K562 (cell line): Measurements from ENCODE around the gene SRGN. TPM values are rescaled to one million over a fixed set of nuclear protein-coding genes. Genes with fewer than 3 reads are reported as not detected.

ENCODE experiments used
- ATAC-seq: fragments of 200-7000 bp; cut with Tn5 transposase; 3 replicates; pipeline ENCODE4 v1.9.1; 2020; ENCODE audit warnings: moderate library complexity
- BruUV-seq: library from RNA; stranded (reverse); fragments of 400-500 nt; replicated peaks from 2 replicates; lab custom pipeline; 2021; lab: Mats Ljungman, UMichigan
- CTCF ChIA-PET: fragments of 300-600 bp; formaldehyde crosslinking; extraction: SDS; loops from one replicate; lab custom pipeline; 2021; ENCODE audit warnings: low intra/inter-chr PET ratio; lab: Yijun Ruan, JAX
- POLR2A ChIA-PET: fragments of 300-600, 350-650 bp; sonication (Branson Sonifier 250); formaldehyde crosslinking; extraction: SDS; loops from one replicate; lab custom pipeline; 2021; ENCODE audit warnings: antibody characterized with exemption, inconsistent platforms; lab: Yijun Ruan, JAX
- DNase-seq, 4 experiments: peaks; one replicate each; pipeline versions ENCODE4 v3.0.0 to v3.0.0-alpha.2; 2011 to 2018; ENCODE audit warnings: low spot score in 3 of 4, mixed read lengths in 3 of 4; ENCODE audit errors: extremely low read depth in 1 of 4
- FAIRE-seq: peaks from 2 replicates; lab custom pipeline; 2011; peaks lifted over from hg19 to GRCh38; lab: Jason Lieb, UNC
- H2AFZ ChIP-seq: 2 replicates; pipeline ENCODE4 v1.6.0; 2011; ENCODE audit warnings: low read depth, low read length, control low read depth, inconsistent platforms
- H3K27ac ChIP-seq: fragments of 200-600 bp; 3 replicates; pipeline ENCODE4 v1.8.0; 2011; ENCODE audit warnings: low read depth, mild to moderate bottlenecking, control low read depth, inconsistent platforms, low read length, moderate library complexity, mixed read lengths; ENCODE audit errors: extremely low read depth
- H3K27me3 ChIP-seq, 2 experiments: fragments of 300-600 bp in 1 of 2; 2 replicates in 1 of 2; 3 replicates in 1 of 2; pipeline versions ENCODE4 v1.6.0 to v1.8.0; 2011; ENCODE audit warnings: inconsistent platforms in 2 of 2, low read length in 2 of 2, mild to moderate bottlenecking in 1 of 2, mixed read lengths in 1 of 2, moderate library complexity in 1 of 2; ENCODE audit not compliant: control insufficient read depth in 2 of 2, insufficient read depth in 2 of 2
- H3K36me3 ChIP-seq: fragments of 300-600 bp; 3 replicates; pipeline ENCODE4 v1.8.0; 2011; ENCODE audit warnings: mild to moderate bottlenecking, low read length, inconsistent platforms; ENCODE audit not compliant: control insufficient read depth, insufficient read depth
- H3K4me1 ChIP-seq, 2 experiments: fragments of 200-600 bp in 1 of 2; replicated peaks in 1 of 2; 2 replicates in 1 of 2; 3 replicates in 1 of 2; pipeline versions ENCODE4 v1.5.1 to v1.8.0; 2011; ENCODE audit warnings: inconsistent platforms in 2 of 2, low read length in 2 of 2, mild to moderate bottlenecking in 1 of 2, mixed read lengths in 1 of 2, moderate library complexity in 1 of 2; ENCODE audit not compliant: control insufficient read depth in 2 of 2, insufficient read depth in 2 of 2
- H3K4me2 ChIP-seq: 2 replicates; pipeline ENCODE4 v1.6.1; 2011; ENCODE audit warnings: low read length, control low read depth, inconsistent platforms, mixed read lengths; ENCODE audit not compliant: insufficient read depth
- H3K4me3 ChIP-seq: fragments of 200-600 bp; sonication (generic), shearing (Covaris generic); 2 replicates; pipeline ENCODE4 v1.5.1; 2016; ENCODE audit warnings: control low read depth, inconsistent platforms
- H3K79me2 ChIP-seq: fragments of 200-600 bp; 3 replicates; pipeline ENCODE4 v1.8.0; 2011; ENCODE audit warnings: low read length, inconsistent platforms; ENCODE audit not compliant: control insufficient read depth, insufficient read depth
- H3K9ac ChIP-seq, 2 experiments: 2 replicates each; pipeline versions ENCODE4 v1.6.0 to v1.6.1; 2011; ENCODE audit warnings: low read depth in 2 of 2, low read length in 2 of 2, control low read depth in 1 of 2, inconsistent platforms in 1 of 2, mild to moderate bottlenecking in 1 of 2, mixed read lengths in 1 of 2; ENCODE audit not compliant: insufficient read depth in 1 of 2
- H3K9me1 ChIP-seq: one replicate; pipeline ENCODE4 v1.6.0; 2011; ENCODE audit warnings: inconsistent platforms, mild to moderate bottlenecking, low read length, moderate library complexity; ENCODE audit not compliant: control insufficient read depth, insufficient read depth
- H3K9me3 ChIP-seq: replicated peaks from 2 replicates; pipeline ENCODE4 v1.5.1; 2011; ENCODE audit warnings: low read depth, low read length, inconsistent platforms; ENCODE audit not compliant: control insufficient read depth, insufficient read depth
- H4K20me1 ChIP-seq: replicated peaks from 2 replicates; pipeline ENCODE4 v1.6.1; 2011; ENCODE audit warnings: low read length, inconsistent platforms, mixed read lengths; ENCODE audit not compliant: control insufficient read depth, insufficient read depth
- CEBPB ChIP-seq: fragments of 450-650 bp; IDR thresholded peaks from 2 replicates; pipeline ENCODE4 v1.6.1; 2016; ENCODE audit warnings: missing genetic modification characterization, missing compliant biosample characterization
- CSDE1 ChIP-seq, 2 experiments: fragments of 450-650 bp; IDR thresholded peaks; 2 replicates each; pipeline ENCODE4 v1.6.1; 2016; ENCODE audit warnings: mild to moderate bottlenecking in 1 of 2
- NFIX ChIP-seq: fragments of 250-450 bp; sonication (Bioruptor Pico); IDR thresholded peaks from 2 replicates; pipeline ENCODE4 v1.4.0; 2020; ENCODE audit warnings: low read depth, mild to moderate bottlenecking, moderate library complexity
- ZKSCAN1 ChIP-seq: fragments of 150-350 bp; IDR thresholded peaks from 2 replicates; pipeline ENCODE4 v1.6.1; 2016; ENCODE audit warnings: low read depth, low read length
- ZNF561 ChIP-seq: fragments of 450-650 bp; formaldehyde crosslinking; conservative IDR thresholded peaks from 2 replicates; pipeline ENCODE4 v1.4.0; 2020; ENCODE audit warnings: mild to moderate bottlenecking, moderate library complexity
- WGBS: fragments of 100-300 bp; shearing (Covaris generic); methylation state at CpG from one replicate; pipeline ENCODE4 v1.1.6; 2016; ENCODE audit warnings: low coverage, mixed read lengths; ENCODE audit not compliant: insufficient coverage; ENCODE audit errors: missing lambda C conversion rate; 5-methylcytosine and 5-hydroxymethylcytosine counted together
- in situ Hi-C: fragments of 300-500 bp; cut with MboI; formaldehyde crosslinking; loops from 4 replicates; pipeline ENCODE4 v1.15.0; 2018; ENCODE audit warnings: inconsistent platforms, mixed read lengths
- intact Hi-C: fragments of 100-400 bp; cut with micrococcal nuclease; formaldehyde crosslinking; loops from 2 replicates; pipeline ENCODE4 v1.14.2; 2022
- polyA plus RNA-seq, 8 experiments: library from polyadenylated mRNA; depleted of rRNA in 4 of 8; stranded (reverse) in 5 of 8; unstranded in 3 of 8; fragments of >200 nt; fragmentation: Nextera tagmentation in 2 of 8; fragmentation: Illumina TruSeq in 1 of 8; extraction: Ambion mirVana in 2 of 8; extraction: Trizol in 1 of 8; gene quantifications; 2 replicates each; pipeline versions ENCODE4 v1.2.1 to v1.2.3, GENCODE V29; 2011 to 2014; ENCODE audit warnings: inconsistent platforms in 1 of 8, missing spikeins in 1 of 8
- total RNA-seq, 7 experiments: library from RNA; depleted of rRNA in 6 of 7; stranded (reverse); fragments of >200 nt in 6 of 7; fragmentation: Illumina TruSeq in 2 of 7; extraction: Trizol in 2 of 7; gene quantifications; 2 replicates each; pipeline versions ENCODE4 v1.2.1 to v1.2.3, GENCODE V29; 2011 to 2021; ENCODE audit warnings: low replicate concordance in 1 of 7
- TF ChIP-seq, protein P1 (sequence below): fragments of 250-450 bp; sonication (Bioruptor Pico); IDR thresholded peaks from 2 replicates; pipeline ENCODE4 v1.4.0; 2020; ENCODE audit warnings: mild to moderate bottlenecking, moderate library complexity
- TF ChIP-seq, protein P2 (sequence below): IDR thresholded peaks from 2 replicates; pipeline ENCODE4 v1.6.1; 2011; ENCODE audit not compliant: insufficient read length; ENCODE audit errors: extremely low read depth
- TF ChIP-seq, protein P3 (sequence below): sonication (generic); formaldehyde crosslinking; IDR thresholded peaks from 2 replicates; pipeline ENCODE4 v1.8.0; 2022; ENCODE audit warnings: mild to moderate bottlenecking, missing genetic modification reagents

The SRGN gene
- total and polyA plus RNA-seq, 9 of the 15 experiments (the other 6 are each of a cell fraction or from before 2014, with no cell fraction given): 136 to 304 (median 180) TPM

- in situ Hi-C loops (no loop called here), intact Hi-C loops (no loop called here)
- Histone ChIP-seq H3K79me2 (no peaks in the 10 kb centered on the region), H3K4me2 (no peak overlapping the region), H3K4me3 (no peak overlapping the region), H3K27ac (no peak overlapping the region), H3K9ac (no peak overlapping the region), H3K36me3 (no peaks in the 10 kb centered on the region), H2AFZ (no peak overlapping the region), H3K4me1 (peaks cover 5 to 31% of the 10 kb centered on the region in 2 experiments), H3K9me3 (no peaks in the 10 kb centered on the region), H4K20me1 (no peaks in the 10 kb centered on the region), H3K27me3 (no peaks in the 10 kb centered on the region), H3K9me1 (no peaks in the 10 kb centered on the region)
- 16% methylated on average over 3 of the region's 3 CpGs for WGBS
- ATAC-seq (no peak), DNase-seq (no peak), FAIRE-seq (no peak)
- BruUV-seq: no TSS peak
- CTCF ChIA-PET: no interaction called here
- TF ChIP-seq ZKSCAN1 (peak; percentile 98), NFIX (CRISPR knock-in tag) (no peak)
- POLR2A ChIA-PET: interaction anchor here (1.0 kb wide), 1 partner anchor 16 kb away, joined by 3 read pairs; no protein-coding TSS in a partner anchor
Observed at GRCh38 chr10:69067189-69067588, 20.7 kb upstream of the SRGN start.

- CTCF ChIA-PET: no interaction called here
- Histone ChIP-seq H3K9me3 (no peaks in the 10 kb centered on the region), H3K9ac (no peak overlapping the region), H3K9me1 (no peaks in the 10 kb centered on the region), H3K4me2 (no peak overlapping the region), H3K36me3 (no peaks in the 10 kb centered on the region), H3K27me3 (no peaks in the 10 kb centered on the region), H4K20me1 (no peaks in the 10 kb centered on the region), H3K27ac (no peak overlapping the region), H3K4me3 (no peak overlapping the region), H3K4me1 (peaks cover 5 to 32% of the 10 kb centered on the region in 2 experiments), H2AFZ (no peak overlapping the region), H3K79me2 (no peaks in the 10 kb centered on the region)
- intact Hi-C loops: no loop called here
- 64% methylated on average over 5 of the region's 5 CpGs for WGBS
- DNase-seq (no peak), ATAC-seq (no peak), FAIRE-seq (no peak)
- in situ Hi-C loops: no loop called here
- no TSS peak for BruUV-seq
- POLR2A ChIA-PET: interaction anchor here (0.6 kb wide), 1 partner anchor 9 kb away, joined by 3 read pairs; no protein-coding TSS in a partner anchor
- 0 out of 2 replicates have a peak, but pooled peaks have one; percentile 15 for TF ChIP-seq CEBPB (tag)
- TF ChIP-seq ZNF561: no peak
- no peak for TF ChIP-seq CSDE1 (IDR thresholded peaks at IDR 0.05)
- TF ChIP-seq, protein P1, sequence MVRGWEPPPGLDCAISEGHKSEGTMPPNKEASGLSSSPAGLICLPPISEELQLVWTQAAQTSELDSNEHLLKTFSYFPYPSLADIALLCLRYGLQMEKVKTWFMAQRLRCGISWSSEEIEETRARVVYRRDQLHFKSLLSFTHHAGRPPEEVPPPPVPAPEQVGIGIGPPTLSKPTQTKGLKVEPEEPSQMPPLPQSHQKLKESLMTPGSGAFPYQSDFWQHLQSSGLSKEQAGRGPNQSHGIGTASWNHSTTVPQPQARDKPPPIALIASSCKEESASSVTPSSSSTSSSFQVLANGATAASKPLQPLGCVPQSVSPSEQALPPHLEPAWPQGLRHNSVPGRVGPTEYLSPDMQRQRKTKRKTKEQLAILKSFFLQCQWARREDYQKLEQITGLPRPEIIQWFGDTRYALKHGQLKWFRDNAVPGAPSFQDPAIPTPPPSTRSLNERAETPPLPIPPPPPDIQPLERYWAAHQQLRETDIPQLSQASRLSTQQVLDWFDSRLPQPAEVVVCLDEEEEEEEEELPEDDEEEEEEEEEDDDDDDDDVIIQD: no peak
- TF ChIP-seq, protein P2, sequence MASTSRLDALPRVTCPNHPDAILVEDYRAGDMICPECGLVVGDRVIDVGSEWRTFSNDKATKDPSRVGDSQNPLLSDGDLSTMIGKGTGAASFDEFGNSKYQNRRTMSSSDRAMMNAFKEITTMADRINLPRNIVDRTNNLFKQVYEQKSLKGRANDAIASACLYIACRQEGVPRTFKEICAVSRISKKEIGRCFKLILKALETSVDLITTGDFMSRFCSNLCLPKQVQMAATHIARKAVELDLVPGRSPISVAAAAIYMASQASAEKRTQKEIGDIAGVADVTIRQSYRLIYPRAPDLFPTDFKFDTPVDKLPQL: no peak
- TF ChIP-seq, protein P3, sequence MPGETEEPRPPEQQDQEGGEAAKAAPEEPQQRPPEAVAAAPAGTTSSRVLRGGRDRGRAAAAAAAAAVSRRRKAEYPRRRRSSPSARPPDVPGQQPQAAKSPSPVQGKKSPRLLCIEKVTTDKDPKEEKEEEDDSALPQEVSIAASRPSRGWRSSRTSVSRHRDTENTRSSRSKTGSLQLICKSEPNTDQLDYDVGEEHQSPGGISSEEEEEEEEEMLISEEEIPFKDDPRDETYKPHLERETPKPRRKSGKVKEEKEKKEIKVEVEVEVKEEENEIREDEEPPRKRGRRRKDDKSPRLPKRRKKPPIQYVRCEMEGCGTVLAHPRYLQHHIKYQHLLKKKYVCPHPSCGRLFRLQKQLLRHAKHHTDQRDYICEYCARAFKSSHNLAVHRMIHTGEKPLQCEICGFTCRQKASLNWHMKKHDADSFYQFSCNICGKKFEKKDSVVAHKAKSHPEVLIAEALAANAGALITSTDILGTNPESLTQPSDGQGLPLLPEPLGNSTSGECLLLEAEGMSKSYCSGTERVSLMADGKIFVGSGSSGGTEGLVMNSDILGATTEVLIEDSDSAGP: no peak
Observed at GRCh38 chr10:69068549-69068948, 19.4 kb upstream of the SRGN start.
